Endothelial cell of umbilical vein (primary cell): ENCODE measurements around the gene PNKD. TPM values are rescaled to one million over a fixed set of nuclear protein-coding genes. Genes with fewer than 3 reads are reported as not detected.

Experiments used
- BruUV-seq: library from RNA; stranded (reverse); fragments of 400-500 nt; replicated peaks from 2 replicates; lab custom pipeline; 2021; lab: Mats Ljungman, UMichigan
- CTCF ChIA-PET: fragments of 300-600, 350-600 bp; sonication (Branson Sonifier 250); formaldehyde crosslinking; loops from one replicate; lab custom pipeline; 2021; ENCODE audit warnings: antibody characterized with exemption, inconsistent platforms; lab: Charles Lee
- POLR2A ChIA-PET: fragments of 300-600, 350-600 bp; sonication (Branson Sonifier 250); formaldehyde crosslinking; loops from one replicate; lab custom pipeline; 2021; ENCODE audit warnings: antibody characterized with exemption, inconsistent platforms; lab: Charles Lee
- DNase-seq: peaks from one replicate; pipeline ENCODE4 v3.0.0-alpha.2; 2011; ENCODE audit warnings: low read depth, low spot score
- FAIRE-seq: peaks from 2 replicates; lab custom pipeline; 2011; peaks lifted over from hg19 to GRCh38; lab: Jason Lieb, UNC
- H2AFZ ChIP-seq: 2 replicates; pipeline ENCODE4 v1.6.0; 2012; ENCODE audit warnings: low read depth, low read length, control low read depth, inconsistent platforms
- H3K27ac ChIP-seq: 2 replicates; pipeline ENCODE4 v1.5.1; 2011; ENCODE audit warnings: low read depth, mild to moderate bottlenecking, control low read depth, low read length, moderate library complexity; ENCODE audit not compliant: insufficient read depth
- H3K27me3 ChIP-seq, 2 experiments: 2 replicates each; pipeline versions ENCODE4 v1.6.0 to v1.6.1; 2011; ENCODE audit warnings: low read length in 2 of 2, mixed read lengths in 1 of 2; ENCODE audit not compliant: control insufficient read depth in 2 of 2, insufficient read depth in 2 of 2
- H3K36me3 ChIP-seq, 2 experiments: 2 replicates in 1 of 2; 3 replicates in 1 of 2; pipeline ENCODE4 v1.5.1; 2011; ENCODE audit warnings: low read length in 2 of 2, mild to moderate bottlenecking in 1 of 2, moderate library complexity in 1 of 2; ENCODE audit not compliant: control insufficient read depth in 2 of 2, insufficient read depth in 2 of 2; ENCODE audit errors: extremely low read depth in 1 of 2
- H3K4me1 ChIP-seq: 3 replicates; pipeline ENCODE4 v1.5.1; 2011; ENCODE audit warnings: mild to moderate bottlenecking, low read length; ENCODE audit not compliant: control insufficient read depth, insufficient read depth; ENCODE audit errors: extremely low read depth
- H3K4me2 ChIP-seq: 2 replicates; pipeline ENCODE4 v1.6.1; 2011; ENCODE audit warnings: low read length, control low read depth, mixed read lengths; ENCODE audit not compliant: insufficient read depth
- H3K4me3 ChIP-seq, 3 experiments: fragments of 200-600 bp in 1 of 3; sonication (generic), shearing (Covaris generic) in 1 of 3; replicated peaks in 1 of 3; 2 replicates each; pipeline ENCODE4 v1.5.1; 2011 to 2016; ENCODE audit warnings: control low read depth in 3 of 3, low read length in 3 of 3, mild to moderate bottlenecking in 2 of 3, inconsistent platforms in 1 of 3, low read depth in 1 of 3, moderate library complexity in 1 of 3; ENCODE audit not compliant: insufficient read depth in 1 of 3
- H3K79me2 ChIP-seq: 2 replicates; pipeline ENCODE4 v1.6.0; 2012; ENCODE audit warnings: low read length, inconsistent platforms; ENCODE audit not compliant: control insufficient read depth, insufficient read depth
- H3K9ac ChIP-seq: replicated peaks from 2 replicates; pipeline ENCODE3; 2011; ENCODE audit warnings: low read length, control low read depth; ENCODE audit not compliant: insufficient read depth; ENCODE audit errors: extremely low read depth
- H3K9me1 ChIP-seq: replicated peaks from 3 replicates; pipeline ENCODE4 v1.6.0; 2011; ENCODE audit warnings: mild to moderate bottlenecking, low read length; ENCODE audit not compliant: control insufficient read depth, insufficient read depth; ENCODE audit errors: extremely low read depth
- H3K9me3 ChIP-seq: replicated peaks from 2 replicates; pipeline ENCODE4 v1.5.1; 2012; ENCODE audit warnings: low read length, inconsistent platforms; ENCODE audit not compliant: control insufficient read depth, insufficient read depth
- H4K20me1 ChIP-seq: replicated peaks from 2 replicates; pipeline ENCODE3; 2011; ENCODE audit warnings: mild to moderate bottlenecking, low read length; ENCODE audit not compliant: control insufficient read depth, insufficient read depth; ENCODE audit errors: extremely low read depth
- CTCF ChIP-seq, 2 donors: IDR thresholded peaks; 1 replicate in 1 of 2; 2 replicates in 1 of 2; pipeline ENCODE4 v1.5.1; 2011; ENCODE audit warnings: low read length in 2 of 2, mild to moderate bottlenecking in 2 of 2, moderate library complexity in 2 of 2, control low read depth in 1 of 2, inconsistent platforms in 1 of 2, low read depth in 1 of 2; ENCODE audit not compliant: insufficient read depth in 1 of 2; ENCODE audit errors: extremely low read depth in 1 of 2
- EZH2 ChIP-seq: IDR thresholded peaks from 2 replicates; pipeline ENCODE4 v1.6.1; 2012; ENCODE audit warnings: borderline replicate concordance, low read depth, mild to moderate bottlenecking, moderate library complexity, low read length, inconsistent platforms; ENCODE audit not compliant: severe bottlenecking
- FOS ChIP-seq: IDR thresholded peaks from 2 replicates; pipeline ENCODE4 v1.6.1; 2011; ENCODE audit warnings: mild to moderate bottlenecking, low read length, moderate library complexity, borderline replicate concordance; ENCODE audit not compliant: insufficient read depth
- GATA2 ChIP-seq: IDR thresholded peaks from 2 replicates; pipeline ENCODE4 v1.7.0; 2011; ENCODE audit warnings: low read depth, mild to moderate bottlenecking, moderate library complexity, mixed read lengths, low read length; ENCODE audit not compliant: insufficient read length, insufficient read depth
- JUN ChIP-seq: IDR thresholded peaks from 2 replicates; pipeline ENCODE4 v1.6.1; 2011; ENCODE audit warnings: borderline replicate concordance, low read depth; ENCODE audit not compliant: insufficient read length, insufficient read depth
- MAX ChIP-seq: IDR thresholded peaks from 2 replicates; pipeline ENCODE4 v1.6.1; 2011; ENCODE audit not compliant: insufficient read depth, insufficient read length
- MYC ChIP-seq: IDR thresholded peaks from one replicate; pipeline ENCODE4 v1.6.1; 2011; ENCODE audit warnings: mild to moderate bottlenecking, low read depth, low read length
- POLR2A ChIP-seq: IDR thresholded peaks from 2 replicates; pipeline ENCODE4 v1.6.1; 2012; ENCODE audit warnings: low read depth, mild to moderate bottlenecking, control low read depth, low read length
- POLR2AphosphoS5 ChIP-seq: IDR thresholded peaks from 2 replicates; pipeline ENCODE4 v1.6.1; 2012; ENCODE audit warnings: low read depth, mild to moderate bottlenecking, control low read depth, low read length, moderate library complexity; ENCODE audit not compliant: insufficient read depth
- dilution Hi-C: fragments of 300-500 bp; cut with MboI; formaldehyde crosslinking; loops from one replicate; pipeline ENCODE4 v1.15.0; 2019; ENCODE audit warnings: low sequenced_read_pairs; ENCODE audit not compliant: extremely low pct_ligation_motif_present
- intact Hi-C: fragments of 100-400 bp; cut with micrococcal nuclease; formaldehyde crosslinking; loops from one replicate; pipeline ENCODE4 v1.10.0; 2022
- polyA plus RNA-seq, 4 experiments: library from polyadenylated mRNA; depleted of rRNA in 3 of 4; stranded (reverse) in 3 of 4; unstranded in 1 of 4; fragments of >200 nt; gene quantifications; 2 replicates each; pipeline versions ENCODE4 v1.2.1 to v1.2.3, GENCODE V29; 2011 to 2012; ENCODE audit warnings: missing spikeins in 1 of 4
- total RNA-seq: library from RNA; stranded (reverse); gene quantifications from 2 replicates; pipeline ENCODE4 v1.2.3, GENCODE V29; 2021

The PNKD gene
- total and polyA plus RNA-seq, 2 donors (not counting 3 experiments of a cell fraction or from before 2014, with no cell fraction given) = 56.1 to 88.3 TPM

GRCh38 chr2:218245214-218245613 lies 25.1 kb upstream of the PNKD start:
- Histone ChIP-seq H3K4me2 (no peak overlapping the region), H2AFZ (no peak overlapping the region), H3K4me3 (no peak overlapping the region), H3K27ac (no peak overlapping the region), H3K4me1 (no peaks in the 10 kb centered on the region), H3K27me3 (no peaks in the 10 kb centered on the region), H3K36me3 (peaks cover 59 to 61% of the 10 kb centered on the region in 2 experiments), H4K20me1 (peaks cover 3% of the 10 kb centered on the region), H3K79me2 (peaks cover 20% of the 10 kb centered on the region), H3K9ac (no peak overlapping the region), H3K9me1 (no peaks in the 10 kb centered on the region), H3K9me3 (no peaks in the 10 kb centered on the region)
- ChIA-PET CTCF (no interaction called here), POLR2A (no interaction called here)
- TF ChIP-seq MYC (no peak), EZH2 (no peak), MAX (no peak), GATA2 (no peak), POLR2AphosphoS5 (no peak)
- intact Hi-C loops (no loop called here), dilution Hi-C loops (no loop called here)
- DNase-seq = no peak
- no peak for FAIRE-seq
- BruUV-seq = no TSS peak

GRCh38 chr2:218249691-218250090 lies 20.6 kb upstream of the PNKD start:
- POLR2A ChIA-PET = no interaction called here
- Histone ChIP-seq H3K36me3 (peaks cover 58 to 78% of the 10 kb centered on the region in 2 experiments), H3K9me1 (no peaks in the 10 kb centered on the region), H2AFZ (no peak overlapping the region), H3K9me3 (no peaks in the 10 kb centered on the region), H4K20me1 (no peaks in the 10 kb centered on the region), H3K9ac (no peak overlapping the region), H3K27ac (no peak overlapping the region), H3K27me3 (no peaks in the 10 kb centered on the region), H3K79me2 (no peaks in the 10 kb centered on the region), H3K4me2 (no peak overlapping the region), H3K4me3 (no peak overlapping the region), H3K4me1 (no peaks in the 10 kb centered on the region)
- intact Hi-C loops (no loop called here), dilution Hi-C loops (no loop called here)
- no TSS peak for BruUV-seq
- DNase-seq (no peak), FAIRE-seq (no peak)
- TF ChIP-seq POLR2AphosphoS5 (no peak), MYC (no peak), MAX (no peak), EZH2 (no peak), POLR2A (no peak), CTCF (IDR thresholded peaks at IDR 0.05; ENCODE audit: extremely low read depth in 1 of 2, insufficient read depth in 1 of 2, low read depth in 1 of 2, low read length in 2 of 2) (no peak), FOS (no peak), JUN (no peak), GATA2 (no peak)
- CTCF ChIA-PET = no interaction called here
